ENCODE results near the gene TECTA.

TECTA gene

GRCh38 chr11:121179306-121179705 lies 78.3 kb downstream of the TECTA start:
- no peaks in the 10 kb centered on the region for H3K27me3 ChIP-seq (ENCODE audit: insufficient read depth, poor library complexity, severe bottlenecking)
- H3K27ac ChIP-seq (replicated peaks) = no peak overlapping the region
- H3K4me3 ChIP-seq (replicated peaks; ENCODE audit: insufficient read depth, low read length) = no peak overlapping the region
- no peak for DNase-seq (ENCODE audit: low read depth in 1 of 2, low spot score in 1 of 2)
- no peak for TF ChIP-seq REST (IDR thresholded peaks at IDR 0.05; ENCODE audit: insufficient replicate concordance, low read depth)
- TF ChIP-seq SPI1 (IDR thresholded peaks at IDR 0.05; ENCODE audit: borderline replicate concordance, low read depth) = no peak
- TF ChIP-seq CTCF (IDR thresholded peaks at IDR 0.05; ENCODE audit: insufficient read depth, low read length) = no peak
- TF ChIP-seq POLR2AphosphoS5 (IDR thresholded peaks at IDR 0.05; ENCODE audit: low read depth) = no peak
- no peak for TF ChIP-seq GABPA (IDR thresholded peaks at IDR 0.05; ENCODE audit: low read depth)

GRCh38 chr11:121180183-121180582 lies 79.1 kb downstream of the TECTA start:
- no peak for TF ChIP-seq REST (IDR thresholded peaks at IDR 0.05; ENCODE audit: insufficient replicate concordance, low read depth)
- TF ChIP-seq CTCF (IDR thresholded peaks at IDR 0.05; ENCODE audit: insufficient read depth, low read length) = no peak
- no peak for TF ChIP-seq GABPA (IDR thresholded peaks at IDR 0.05; ENCODE audit: low read depth)
- no peak for TF ChIP-seq POLR2AphosphoS5 (IDR thresholded peaks at IDR 0.05; ENCODE audit: low read depth)
- no peak for TF ChIP-seq SPI1 (IDR thresholded peaks at IDR 0.05; ENCODE audit: borderline replicate concordance, low read depth)

GRCh38 chr11:121188776-121189175 lies 87.7 kb downstream of the TECTA start:
- H3K4me3 ChIP-seq (replicated peaks; ENCODE audit: insufficient read depth, low read length) = no peak overlapping the region
- no peak for DNase-seq (ENCODE audit: low read depth in 1 of 2, low spot score in 1 of 2)
- H3K27me3 ChIP-seq (ENCODE audit: insufficient read depth, poor library complexity, severe bottlenecking) = peaks cover 5% of the 10 kb centered on the region
- TF ChIP-seq POLR2AphosphoS5 (IDR thresholded peaks at IDR 0.05; ENCODE audit: low read depth) (no peak), SPI1 (IDR thresholded peaks at IDR 0.05; ENCODE audit: borderline replicate concordance, low read depth) (no peak), GABPA (IDR thresholded peaks at IDR 0.05; ENCODE audit: low read depth) (no peak), REST (IDR thresholded peaks at IDR 0.05; ENCODE audit: insufficient replicate concordance, low read depth) (no peak), CTCF (IDR thresholded peaks at IDR 0.05; ENCODE audit: insufficient read depth, low read length) (no peak)
- no peak overlapping the region for H3K27ac ChIP-seq (replicated peaks)

More at GRCh38 chr11:121180183-121180582, 79.1 kb downstream of the TECTA start:
- no peak for DNase-seq (ENCODE audit: low read depth in 1 of 2, low spot score in 1 of 2)
- no peak overlapping the region for H3K27ac ChIP-seq (replicated peaks)
- no peaks in the 10 kb centered on the region for H3K27me3 ChIP-seq (ENCODE audit: insufficient read depth, poor library complexity, severe bottlenecking)
- H3K4me3 ChIP-seq (replicated peaks; ENCODE audit: insufficient read depth, low read length) = no peak overlapping the region

All from HL-60 (cell line).